K562 (cell line): Measurements from ENCODE around the gene FABP3. TPM values are rescaled to one million over a fixed set of nuclear protein-coding genes. Genes with fewer than 3 reads are reported as not detected.

Source experiments
- ATAC-seq: fragments of 200-7000 bp; cut with Tn5 transposase; 3 replicates; pipeline ENCODE4 v1.9.1; 2020; ENCODE audit warnings: moderate library complexity
- BruUV-seq: library from RNA; stranded (reverse); fragments of 400-500 nt; replicated peaks from 2 replicates; lab custom pipeline; 2021; lab: Mats Ljungman, UMichigan
- CTCF ChIA-PET: fragments of 300-600 bp; formaldehyde crosslinking; extraction: SDS; loops from one replicate; lab custom pipeline; 2021; ENCODE audit warnings: low intra/inter-chr PET ratio; lab: Yijun Ruan, JAX
- POLR2A ChIA-PET: fragments of 300-600, 350-650 bp; sonication (Branson Sonifier 250); formaldehyde crosslinking; extraction: SDS; loops from one replicate; lab custom pipeline; 2021; ENCODE audit warnings: antibody characterized with exemption, inconsistent platforms; lab: Yijun Ruan, JAX
- DNase-seq, 4 experiments: peaks; one replicate each; pipeline versions ENCODE4 v3.0.0 to v3.0.0-alpha.2; 2011 to 2018; ENCODE audit warnings: low spot score in 3 of 4, mixed read lengths in 3 of 4; ENCODE audit errors: extremely low read depth in 1 of 4
- FAIRE-seq: peaks from 2 replicates; lab custom pipeline; 2011; peaks lifted over from hg19 to GRCh38; lab: Jason Lieb, UNC
- H2AFZ ChIP-seq: 2 replicates; pipeline ENCODE4 v1.6.0; 2011; ENCODE audit warnings: low read depth, low read length, control low read depth, inconsistent platforms
- H3K27ac ChIP-seq: fragments of 200-600 bp; 3 replicates; pipeline ENCODE4 v1.8.0; 2011; ENCODE audit warnings: low read depth, mild to moderate bottlenecking, control low read depth, inconsistent platforms, low read length, moderate library complexity, mixed read lengths; ENCODE audit errors: extremely low read depth
- H3K27me3 ChIP-seq, 2 experiments: fragments of 300-600 bp in 1 of 2; 2 replicates in 1 of 2; 3 replicates in 1 of 2; pipeline versions ENCODE4 v1.6.0 to v1.8.0; 2011; ENCODE audit warnings: inconsistent platforms in 2 of 2, low read length in 2 of 2, mild to moderate bottlenecking in 1 of 2, mixed read lengths in 1 of 2, moderate library complexity in 1 of 2; ENCODE audit not compliant: control insufficient read depth in 2 of 2, insufficient read depth in 2 of 2
- H3K36me3 ChIP-seq: fragments of 300-600 bp; 3 replicates; pipeline ENCODE4 v1.8.0; 2011; ENCODE audit warnings: mild to moderate bottlenecking, low read length, inconsistent platforms; ENCODE audit not compliant: control insufficient read depth, insufficient read depth
- H3K4me1 ChIP-seq, 2 experiments: fragments of 200-600 bp in 1 of 2; replicated peaks in 1 of 2; 2 replicates in 1 of 2; 3 replicates in 1 of 2; pipeline versions ENCODE4 v1.5.1 to v1.8.0; 2011; ENCODE audit warnings: inconsistent platforms in 2 of 2, low read length in 2 of 2, mild to moderate bottlenecking in 1 of 2, mixed read lengths in 1 of 2, moderate library complexity in 1 of 2; ENCODE audit not compliant: control insufficient read depth in 2 of 2, insufficient read depth in 2 of 2
- H3K4me2 ChIP-seq: 2 replicates; pipeline ENCODE4 v1.6.1; 2011; ENCODE audit warnings: low read length, control low read depth, inconsistent platforms, mixed read lengths; ENCODE audit not compliant: insufficient read depth
- H3K4me3 ChIP-seq: fragments of 200-600 bp; sonication (generic), shearing (Covaris generic); 2 replicates; pipeline ENCODE4 v1.5.1; 2016; ENCODE audit warnings: control low read depth, inconsistent platforms
- H3K79me2 ChIP-seq: fragments of 200-600 bp; 3 replicates; pipeline ENCODE4 v1.8.0; 2011; ENCODE audit warnings: low read length, inconsistent platforms; ENCODE audit not compliant: control insufficient read depth, insufficient read depth
- H3K9ac ChIP-seq, 2 experiments: 2 replicates each; pipeline versions ENCODE4 v1.6.0 to v1.6.1; 2011; ENCODE audit warnings: low read depth in 2 of 2, low read length in 2 of 2, control low read depth in 1 of 2, inconsistent platforms in 1 of 2, mild to moderate bottlenecking in 1 of 2, mixed read lengths in 1 of 2; ENCODE audit not compliant: insufficient read depth in 1 of 2
- H3K9me1 ChIP-seq: one replicate; pipeline ENCODE4 v1.6.0; 2011; ENCODE audit warnings: inconsistent platforms, mild to moderate bottlenecking, low read length, moderate library complexity; ENCODE audit not compliant: control insufficient read depth, insufficient read depth
- H3K9me3 ChIP-seq: replicated peaks from 2 replicates; pipeline ENCODE4 v1.5.1; 2011; ENCODE audit warnings: low read depth, low read length, inconsistent platforms; ENCODE audit not compliant: control insufficient read depth, insufficient read depth
- H4K20me1 ChIP-seq: replicated peaks from 2 replicates; pipeline ENCODE4 v1.6.1; 2011; ENCODE audit warnings: low read length, inconsistent platforms, mixed read lengths; ENCODE audit not compliant: control insufficient read depth, insufficient read depth
- BCOR ChIP-seq: fragments of 450-650 bp; IDR thresholded peaks from 2 replicates; pipeline ENCODE4 v1.6.1; 2016
- EGR1 ChIP-seq: fragments of 450-650 bp; conservative IDR thresholded peaks from 2 replicates; pipeline ENCODE4 v1.6.1; 2017; ENCODE audit warnings: mild to moderate bottlenecking
- ESRRB ChIP-seq: fragments of 250-450 bp; sonication (Bioruptor Pico); IDR thresholded peaks from 2 replicates; pipeline ENCODE4 v1.5.0; 2020; ENCODE audit warnings: mild to moderate bottlenecking, moderate library complexity, borderline replicate concordance
- HDAC2 ChIP-seq: fragments of 450-650 bp; IDR thresholded peaks from 2 replicates; pipeline ENCODE4 v1.6.1; 2016; ENCODE audit warnings: mild to moderate bottlenecking
- KDM1A ChIP-seq, 2 experiments: fragments of 450-650 bp; IDR thresholded peaks; 2 replicates each; pipeline ENCODE4 v1.6.1; 2016; ENCODE audit warnings: mild to moderate bottlenecking in 2 of 2
- OTX1 ChIP-seq: fragments of 450-650 bp; formaldehyde crosslinking; IDR thresholded peaks from 2 replicates; pipeline ENCODE4 v1.4.0; 2022; ENCODE audit warnings: mild to moderate bottlenecking
- PTTG1 ChIP-seq: fragments of 450-650 bp; IDR thresholded peaks from 2 replicates; pipeline ENCODE4 v1.6.1; 2016; ENCODE audit warnings: low read depth, mild to moderate bottlenecking, missing genetic modification characterization, missing compliant biosample characterization
- RFX7 ChIP-seq: fragments of 250-450 bp; sonication (Bioruptor Pico); IDR thresholded peaks from 2 replicates; pipeline ENCODE4 v1.5.1; 2021; ENCODE audit warnings: mild to moderate bottlenecking
- RREB1 ChIP-seq: fragments of 250-450 bp; sonication (Bioruptor Pico); IDR thresholded peaks from 2 replicates; pipeline ENCODE4 v1.4.0; 2020
- STAT5A ChIP-seq: IDR thresholded peaks from 2 replicates; pipeline ENCODE4 v1.6.1; 2012; ENCODE audit warnings: low read length, inconsistent platforms, borderline replicate concordance
- TCFL5 ChIP-seq: fragments of 250-450 bp; sonication (Bioruptor Pico); conservative IDR thresholded peaks from 2 replicates; pipeline ENCODE4 v1.6.1; 2021; ENCODE audit warnings: mild to moderate bottlenecking, moderate library complexity, matching md5 sums
- U2AF1 ChIP-seq: fragments of 200-400 bp; formaldehyde crosslinking; optimal IDR thresholded peaks from 2 replicates; pipeline ENCODE3; 2017; ENCODE audit warnings: mild to moderate bottlenecking, low read depth, low read length, moderate library complexity
- ZNF175 ChIP-seq: fragments of 200-800 bp; sonication (Bioruptor generic); IDR thresholded peaks from 2 replicates; pipeline ENCODE4 v1.6.1; 2016; ENCODE audit warnings: low read depth, mild to moderate bottlenecking, missing genetic modification characterization, missing compliant biosample characterization
- ZNF239 ChIP-seq: fragments of 250-450 bp; sonication (Bioruptor Pico); IDR thresholded peaks from 2 replicates; pipeline ENCODE4 v1.4.0; 2020; ENCODE audit warnings: mild to moderate bottlenecking
- ZNF561 ChIP-seq: fragments of 450-650 bp; formaldehyde crosslinking; conservative IDR thresholded peaks from 2 replicates; pipeline ENCODE4 v1.4.0; 2020; ENCODE audit warnings: mild to moderate bottlenecking, moderate library complexity
- ZNF699 ChIP-seq: fragments of 250-450 bp; sonication (Bioruptor Pico); IDR thresholded peaks from 2 replicates; pipeline ENCODE4 v1.8.0; 2021; ENCODE audit warnings: mild to moderate bottlenecking, moderate library complexity; ENCODE audit not compliant: insufficient replicate concordance
- ZNF830 ChIP-seq: fragments of 250-450 bp; sonication (Bioruptor Pico); IDR thresholded peaks from 2 replicates; pipeline ENCODE4 v1.5.0; 2021; ENCODE audit warnings: mild to moderate bottlenecking
- WGBS: fragments of 100-300 bp; shearing (Covaris generic); methylation state at CpG from one replicate; pipeline ENCODE4 v1.1.6; 2016; ENCODE audit warnings: low coverage, mixed read lengths; ENCODE audit not compliant: insufficient coverage; ENCODE audit errors: missing lambda C conversion rate; 5-methylcytosine and 5-hydroxymethylcytosine counted together
- in situ Hi-C: fragments of 300-500 bp; cut with MboI; formaldehyde crosslinking; loops from 4 replicates; pipeline ENCODE4 v1.15.0; 2018; ENCODE audit warnings: inconsistent platforms, mixed read lengths
- intact Hi-C: fragments of 100-400 bp; cut with micrococcal nuclease; formaldehyde crosslinking; loops from 2 replicates; pipeline ENCODE4 v1.14.2; 2022
- polyA plus RNA-seq, 8 experiments: library from polyadenylated mRNA; depleted of rRNA in 4 of 8; stranded (reverse) in 5 of 8; unstranded in 3 of 8; fragments of >200 nt; fragmentation: Nextera tagmentation in 2 of 8; fragmentation: Illumina TruSeq in 1 of 8; extraction: Ambion mirVana in 2 of 8; extraction: Trizol in 1 of 8; gene quantifications; 2 replicates each; pipeline versions ENCODE4 v1.2.1 to v1.2.3, GENCODE V29; 2011 to 2014; ENCODE audit warnings: inconsistent platforms in 1 of 8, missing spikeins in 1 of 8
- total RNA-seq, 7 experiments: library from RNA; depleted of rRNA in 6 of 7; stranded (reverse); fragments of >200 nt in 6 of 7; fragmentation: Illumina TruSeq in 2 of 7; extraction: Trizol in 2 of 7; gene quantifications; 2 replicates each; pipeline versions ENCODE4 v1.2.1 to v1.2.3, GENCODE V29; 2011 to 2021; ENCODE audit warnings: low replicate concordance in 1 of 7
- TF ChIP-seq, protein P1 (sequence below), 2 experiments: fragments of 450-650 bp in 1 of 2; sonication (generic) in 1 of 2; formaldehyde crosslinking; conservative IDR thresholded peaks; 2 replicates each; pipeline versions ENCODE4 v1.4.0 to v1.8.1; 2020 to 2022; ENCODE audit warnings: mild to moderate bottlenecking in 1 of 2, missing genetic modification reagents in 1 of 2
- TF ChIP-seq, protein P2 (sequence below): sonication (generic); formaldehyde crosslinking; IDR thresholded peaks from 2 replicates; pipeline ENCODE4 v1.9.0; 2022; ENCODE audit warnings: mild to moderate bottlenecking, missing genetic modification reagents

Gene FABP3
- total and polyA plus RNA-seq, 9 of the 15 experiments (the other 6 are each of a cell fraction or from before 2014, with no cell fraction given), result 0.22 TPM; not detected in 8

GRCh38 chr1:31390071-31390470, 17.2 kb upstream of the FABP3 start:
- 7% methylated on average over 7 of the region's 7 CpGs for WGBS
- Histone ChIP-seq H3K4me1 (peaks cover 7 to 8% of the 10 kb centered on the region in 2 experiments; a peak in 4 of 5 replicates), H3K4me3 (no peak overlapping the region), H3K27ac (no peak overlapping the region), H3K9me1 (no peaks in the 10 kb centered on the region), H3K9me3 (no peaks in the 10 kb centered on the region), H4K20me1 (peaks cover 12% of the 10 kb centered on the region), H3K27me3 (peaks cover 14 to 44% of the 10 kb centered on the region in 2 experiments; a peak in 4 of 5 replicates), H3K79me2 (no peaks in the 10 kb centered on the region), H2AFZ (no peak overlapping the region), H3K9ac (no peak overlapping the region), H3K4me2 (no peak overlapping the region), H3K36me3 (no peaks in the 10 kb centered on the region)
- ChIA-PET CTCF (no interaction called here), POLR2A (interaction anchor here (0.6 kb wide), 1 partner anchor 28 kb away, joined by 3 read pairs; no protein-coding TSS in a partner anchor)
- ATAC-seq, result no peak
- in situ Hi-C loops (no loop called here), intact Hi-C loops (loop anchor here (10.0 kb wide), 1 partner anchor 205 kb away; no protein-coding TSS in a partner anchor)
- BruUV-seq, result no TSS peak
- no peak for DNase-seq
- no peak for FAIRE-seq
- TF ChIP-seq TCFL5 (no peak), EGR1 (no peak), STAT5A (no peak), OTX1 (CRISPR knock-in tag) (no peak), BCOR (no peak), RFX7 (CRISPR knock-in tag) (no peak), RREB1 (CRISPR knock-in tag) (no peak), U2AF1 (no peak), ESRRB (no peak), ZNF561 (CRISPR knock-in tag) (no peak), ZNF830 (CRISPR knock-in tag) (no peak), ZNF239 (CRISPR knock-in tag) (no peak), KDM1A (IDR thresholded peaks at IDR 0.05) (no peak), ZNF175 (CRISPR knock-in tag) (no peak), HDAC2 (no peak), ZNF699 (CRISPR knock-in tag) (no peak), PTTG1 (no peak)
- TF ChIP-seq, protein P1, sequence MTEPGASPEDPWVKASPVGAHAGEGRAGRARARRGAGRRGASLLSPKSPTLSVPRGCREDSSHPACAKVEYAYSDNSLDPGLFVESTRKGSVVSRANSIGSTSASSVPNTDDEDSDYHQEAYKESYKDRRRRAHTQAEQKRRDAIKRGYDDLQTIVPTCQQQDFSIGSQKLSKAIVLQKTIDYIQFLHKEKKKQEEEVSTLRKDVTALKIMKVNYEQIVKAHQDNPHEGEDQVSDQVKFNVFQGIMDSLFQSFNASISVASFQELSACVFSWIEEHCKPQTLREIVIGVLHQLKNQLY (CRISPR knock-in tag; conservative IDR thresholded peaks at IDR 0.05), result no peak
- TF ChIP-seq, protein P2, sequence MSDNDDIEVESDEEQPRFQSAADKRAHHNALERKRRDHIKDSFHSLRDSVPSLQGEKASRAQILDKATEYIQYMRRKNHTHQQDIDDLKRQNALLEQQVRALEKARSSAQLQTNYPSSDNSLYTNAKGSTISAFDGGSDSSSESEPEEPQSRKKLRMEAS (CRISPR knock-in tag), result no peak
